ENCODE measurements around the gene TMEM183A.

TMEM183A gene

GRCh38 chr1:203028067-203028783 lies 21.1 kb downstream of the TMEM183A start:
- in situ Hi-C loops (cut with MboI; ENCODE audit: low sequenced_read_pairs), result loop anchor here (25.0 kb wide), 2 partner anchors 459 to 1334 kb away; partner anchors contain the start of genes OPTC, PLEKHA6 and PRELP

GRCh38 chr1:203028784-203029553 lies 21.8 kb downstream of the TMEM183A start:
- in situ Hi-C loops (cut with MboI; ENCODE audit: low sequenced_read_pairs), result loop anchor here (25.0 kb wide), 2 partner anchors 458 to 1333 kb away; partner anchors contain the start of genes OPTC, PLEKHA6 and PRELP

GRCh38 chr1:203031467-203031866 lies 24.3 kb downstream of the TMEM183A start:
- in situ Hi-C loops (cut with MboI; ENCODE audit: low sequenced_read_pairs), result loop anchor here (10.0 to 25.0 kb wide), 3 partner anchors 456 to 1331 kb away; partner anchors contain the start of genes OPTC, PLEKHA6 and PRELP

GRCh38 chr1:203033287-203033686 lies 26.1 kb downstream of the TMEM183A start:
- in situ Hi-C loops (cut with MboI; ENCODE audit: low sequenced_read_pairs), result loop anchor here (10.0 to 25.0 kb wide), 3 partner anchors 454 to 1329 kb away; partner anchors contain the start of genes OPTC, PLEKHA6 and PRELP

GRCh38 chr1:203033917-203034316 lies 26.7 kb downstream of the TMEM183A start:
- in situ Hi-C loops (cut with MboI; ENCODE audit: low sequenced_read_pairs), result loop anchor here (10.0 to 25.0 kb wide), 3 partner anchors 453 to 1328 kb away; partner anchors contain the start of genes OPTC, PLEKHA6 and PRELP

GRCh38 chr1:203034422-203035110 lies 27.4 kb downstream of the TMEM183A start:
- in situ Hi-C loops (cut with MboI; ENCODE audit: low sequenced_read_pairs), result loop anchor here (5.0 to 25.0 kb wide), 4 partner anchors 238 to 1328 kb away; partner anchors contain the start of genes OPTC, PLEKHA6 and PRELP

GRCh38 chr1:203035111-203036000 lies 28.2 kb downstream of the TMEM183A start:
- in situ Hi-C loops (cut with MboI; ENCODE audit: low sequenced_read_pairs), result loop anchor here (5.0 to 25.0 kb wide), 4 partner anchors 237 to 1327 kb away; partner anchors contain the start of genes OPTC, PLEKHA6 and PRELP

- in situ Hi-C loops (cut with MboI; ENCODE audit: low sequenced_read_pairs), result loop anchor here (5.0 to 25.0 kb wide), 4 partner anchors 236 to 1326 kb away; partner anchors contain the start of genes OPTC, PLEKHA6 and PRELP
Observed at GRCh38 chr1:203036135-203036534, 29.0 kb downstream of the TMEM183A start.

GRCh38 chr1:203036537-203036936 lies 29.4 kb downstream of the TMEM183A start:
- in situ Hi-C loops (cut with MboI; ENCODE audit: low sequenced_read_pairs), result loop anchor here (5.0 to 25.0 kb wide), 4 partner anchors 236 to 1326 kb away; partner anchors contain the start of genes OPTC, PLEKHA6 and PRELP

- in situ Hi-C loops (cut with MboI; ENCODE audit: low sequenced_read_pairs), result loop anchor here (5.0 to 25.0 kb wide), 4 partner anchors 235 to 1325 kb away; partner anchors contain the start of genes OPTC, PLEKHA6 and PRELP
Observed at GRCh38 chr1:203037509-203038190, 30.5 kb downstream of the TMEM183A start.

- in situ Hi-C loops (cut with MboI; ENCODE audit: low sequenced_read_pairs), result loop anchor here (5.0 to 25.0 kb wide), 4 partner anchors 234 to 1324 kb away; partner anchors contain the start of genes OPTC, PLEKHA6 and PRELP
Observed at GRCh38 chr1:203038217-203038741, 31.1 kb downstream of the TMEM183A start.

- in situ Hi-C loops (cut with MboI; ENCODE audit: low sequenced_read_pairs), result loop anchor here (5.0 to 25.0 kb wide), 4 partner anchors 233 to 1323 kb away; partner anchors contain the start of genes OPTC, PLEKHA6 and PRELP
Observed at GRCh38 chr1:203038891-203039608, 31.9 kb downstream of the TMEM183A start.

- in situ Hi-C loops (cut with MboI; ENCODE audit: low sequenced_read_pairs), result loop anchor here (5.0 to 25.0 kb wide), 5 partner anchors 175 to 1322 kb away; partner anchors contain the start of genes OPTC, PLEKHA6 and PRELP
Observed at GRCh38 chr1:203039609-203040512, 32.7 kb downstream of the TMEM183A start.

GRCh38 chr1:203040513-203041275 lies 33.5 kb downstream of the TMEM183A start:
- in situ Hi-C loops (cut with MboI; ENCODE audit: low sequenced_read_pairs), result loop anchor here (10.0 to 25.0 kb wide), 3 partner anchors 174 to 1322 kb away; partner anchors contain the start of genes OPTC, PLEKHA6 and PRELP

- in situ Hi-C loops (cut with MboI; ENCODE audit: low sequenced_read_pairs), result loop anchor here (10.0 to 25.0 kb wide), 3 partner anchors 173 to 1321 kb away; partner anchors contain the start of genes OPTC, PLEKHA6 and PRELP
Observed at GRCh38 chr1:203041351-203041932, 34.3 kb downstream of the TMEM183A start.

Data from HL-60/S4 (cell line).